H1 (cell line): ENCODE measurements around the gene C2CD4C. TPM values are rescaled to one million over a fixed set of nuclear protein-coding genes. Genes with fewer than 3 reads are reported as not detected.

Experiments
- CTCF ChIA-PET: fragments of 300-600 bp; sonication (Branson Sonifier 250); formaldehyde crosslinking; loops from one replicate; lab custom pipeline; 2021; ENCODE audit not compliant: partially characterized antibody; lab: Charles Lee
- POLR2A ChIA-PET: fragments of 300-600 bp; sonication (Branson Sonifier 250); formaldehyde crosslinking; loops from one replicate; lab custom pipeline; 2021; ENCODE audit warnings: inconsistent platforms; ENCODE audit not compliant: partially characterized antibody; lab: Charles Lee
- DNase-seq, 2 experiments: peaks; one replicate each; pipeline versions ENCODE4 v3.0.0 to v3.0.0-alpha.2; 2010 to 2022; ENCODE audit warnings: low spot score in 2 of 2, low read depth in 1 of 2, mixed read lengths in 1 of 2
- FAIRE-seq: peaks from 2 replicates; lab custom pipeline; 2011; peaks lifted over from hg19 to GRCh38; lab: Jason Lieb, UNC
- H2AFZ ChIP-seq: 2 replicates; pipeline ENCODE4 v1.8.1; 2012; ENCODE audit warnings: low read length, inconsistent platforms
- H2AK5ac ChIP-seq: 2 replicates; pipeline ENCODE4 v1.6.1; 2013; ENCODE audit warnings: low read depth, low read length
- H2BK120ac ChIP-seq: replicated peaks from 2 replicates; pipeline ENCODE3; 2013; ENCODE audit warnings: low read depth, low read length, inconsistent platforms
- H2BK12ac ChIP-seq: 2 replicates; pipeline ENCODE4 v1.6.1; 2013; ENCODE audit warnings: low read depth, low read length
- H2BK15ac ChIP-seq: 2 replicates; pipeline ENCODE4 v1.6.1; 2013; ENCODE audit warnings: low read length
- H2BK20ac ChIP-seq: 2 replicates; pipeline ENCODE4 v1.6.1; 2013; ENCODE audit warnings: low read length
- H2BK5ac ChIP-seq: 2 replicates; pipeline ENCODE4 v1.6.1; 2013; ENCODE audit warnings: low read depth, low read length
- H3K14ac ChIP-seq: 2 replicates; pipeline ENCODE4 v1.6.1; 2013; ENCODE audit warnings: inconsistent platforms; ENCODE audit not compliant: insufficient read length
- H3K18ac ChIP-seq: 2 replicates; pipeline ENCODE4 v1.6.1; 2013; ENCODE audit warnings: low read length; ENCODE audit errors: extremely low read depth
- H3K23ac ChIP-seq: 2 replicates; pipeline ENCODE4 v1.6.1; 2013; ENCODE audit warnings: inconsistent platforms; ENCODE audit not compliant: insufficient read length
- H3K23me2 ChIP-seq: 2 replicates; pipeline ENCODE4 v1.6.1; 2013; ENCODE audit warnings: low read depth, low read length
- H3K27ac ChIP-seq: 2 replicates; pipeline ENCODE4 v1.6.1; 2011; ENCODE audit warnings: low read depth, low read length, inconsistent platforms
- H3K27me3 ChIP-seq, 4 experiments: replicated peaks in 1 of 4; 1 replicate in 1 of 4; 2 replicates in 3 of 4; pipeline versions ENCODE4 v1.6.1 to v1.8.1; 2011 to 2013; ENCODE audit warnings: low read length in 3 of 4, mild to moderate bottlenecking in 3 of 4, inconsistent platforms in 2 of 4, mixed read lengths in 2 of 4, moderate library complexity in 1 of 4; ENCODE audit not compliant: control insufficient read depth in 3 of 4, insufficient read depth in 3 of 4; ENCODE audit errors: extremely low read depth in 1 of 4
- H3K36me3 ChIP-seq, 4 experiments: 2 replicates each; pipeline versions ENCODE4 v1.6.1 to v1.8.1; 2011 to 2013; ENCODE audit warnings: mild to moderate bottlenecking in 4 of 4, low read length in 3 of 4, moderate library complexity in 2 of 4, control low read depth in 1 of 4, inconsistent platforms in 1 of 4; ENCODE audit not compliant: insufficient read depth in 4 of 4, control insufficient read depth in 2 of 4
- H3K4ac ChIP-seq: replicated peaks from 2 replicates; pipeline ENCODE3; 2013; ENCODE audit warnings: low read length, low read depth, mixed read lengths, inconsistent platforms; ENCODE audit not compliant: insufficient read length
- H3K4me1 ChIP-seq, 4 experiments: replicated peaks in 1 of 4; 1 replicate in 1 of 4; 2 replicates in 3 of 4; pipeline versions ENCODE4 v1.6.1 to v1.8.1; 2011 to 2013; ENCODE audit warnings: low read length in 3 of 4, inconsistent platforms in 2 of 4, mixed read lengths in 1 of 4; ENCODE audit not compliant: insufficient read depth in 4 of 4, control insufficient read depth in 3 of 4
- H3K4me2 ChIP-seq, 2 experiments: 2 replicates each; pipeline versions ENCODE4 v1.6.1 to v1.8.1; 2011 to 2013; ENCODE audit warnings: low read depth in 2 of 2, low read length in 2 of 2, control low read depth in 1 of 2, inconsistent platforms in 1 of 2, mild to moderate bottlenecking in 1 of 2; ENCODE audit not compliant: insufficient read depth in 1 of 2
- H3K4me3 ChIP-seq, 4 experiments: fragments of 200-600, 300-600 bp in 1 of 4; sonication (generic), shearing (Covaris generic), sonication (Bioruptor Twin) in 1 of 4; 2 replicates each; pipeline versions ENCODE4 v1.5.1 to v1.8.1; 2011 to 2016; ENCODE audit warnings: low read length in 4 of 4, low read depth in 3 of 4, control low read depth in 2 of 4, inconsistent platforms in 2 of 4, mild to moderate bottlenecking in 2 of 4, mixed read lengths in 1 of 4, moderate library complexity in 1 of 4; ENCODE audit not compliant: insufficient read depth in 2 of 4; ENCODE audit errors: extremely low read depth in 1 of 4
- H3K56ac ChIP-seq: replicated peaks from 2 replicates; pipeline ENCODE3; 2013; ENCODE audit warnings: low read depth, mild to moderate bottlenecking, mixed read lengths, low read length, inconsistent platforms; ENCODE audit not compliant: insufficient read length
- H3K79me1 ChIP-seq: 2 replicates; pipeline ENCODE4 v1.6.1; 2013; ENCODE audit warnings: low read depth, low read length, control low read depth
- H3K79me2 ChIP-seq, 2 experiments: 2 replicates each; pipeline versions ENCODE4 v1.6.1 to v1.8.1; 2012 to 2013; ENCODE audit warnings: low read length in 2 of 2, mild to moderate bottlenecking in 2 of 2, inconsistent platforms in 1 of 2; ENCODE audit not compliant: insufficient read depth in 2 of 2, control insufficient read depth in 1 of 2
- H3K9ac ChIP-seq, 4 experiments: replicated peaks in 1 of 4; 1 replicate in 1 of 4; 2 replicates in 3 of 4; pipeline versions ENCODE4 v1.6.1 to v1.8.1; 2011 to 2013; ENCODE audit warnings: low read depth in 3 of 4, low read length in 3 of 4, control low read depth in 2 of 4, mild to moderate bottlenecking in 2 of 4, moderate library complexity in 2 of 4, inconsistent platforms in 1 of 4; ENCODE audit errors: extremely low read depth in 1 of 4
- H3K9me3 ChIP-seq, 2 experiments: 2 replicates each; pipeline versions ENCODE4 v1.6.1 to v1.8.1; 2012 to 2013; ENCODE audit warnings: mild to moderate bottlenecking in 2 of 2, moderate library complexity in 2 of 2, control low read depth in 1 of 2, inconsistent platforms in 1 of 2, low read depth in 1 of 2, low read length in 1 of 2, mixed read lengths in 1 of 2; ENCODE audit not compliant: insufficient read depth in 2 of 2
- H4K20me1 ChIP-seq, 2 experiments: replicated peaks in 1 of 2; 2 replicates each; pipeline versions ENCODE3 to v1.8.1; 2011 to 2013; ENCODE audit warnings: inconsistent platforms in 2 of 2, low read length in 2 of 2, mild to moderate bottlenecking in 1 of 2; ENCODE audit not compliant: insufficient read depth in 2 of 2, control insufficient read depth in 1 of 2
- H4K5ac ChIP-seq: 2 replicates; pipeline ENCODE4 v1.6.1; 2013; ENCODE audit warnings: low read length, low read depth, mixed read lengths, inconsistent platforms; ENCODE audit not compliant: insufficient read length
- H4K8ac ChIP-seq: 2 replicates; pipeline ENCODE4 v1.8.0; 2013; ENCODE audit warnings: mild to moderate bottlenecking, moderate library complexity, low read length, inconsistent platforms; ENCODE audit not compliant: insufficient read depth; ENCODE audit errors: extremely low read depth
- H4K91ac ChIP-seq: replicated peaks from 2 replicates; pipeline ENCODE3; 2013; ENCODE audit warnings: low read length, mixed read lengths, inconsistent platforms; ENCODE audit not compliant: insufficient read length
- ATF2 ChIP-seq: IDR thresholded peaks from 2 replicates; pipeline ENCODE4 v1.6.1; 2012; ENCODE audit warnings: low read length, inconsistent platforms
- BCL11A ChIP-seq, 2 experiments: IDR thresholded peaks; one replicate each; pipeline ENCODE4 v1.6.1; 2011; ENCODE audit warnings: low read depth in 2 of 2, low read length in 2 of 2, mild to moderate bottlenecking in 2 of 2
- BRCA1 ChIP-seq: IDR thresholded peaks from 2 replicates; pipeline ENCODE4 v1.6.1; 2012; ENCODE audit warnings: low read depth, low read length, improper control_type of control experiment
- CTCF ChIP-seq, 3 experiments: IDR thresholded peaks; 1 replicate in 2 of 3; 2 replicates in 1 of 3; pipeline versions ENCODE4 v1.5.1 to v1.6.1; 2011; ENCODE audit warnings: low read length in 3 of 3, mild to moderate bottlenecking in 3 of 3, inconsistent platforms in 2 of 3, low read depth in 1 of 3, moderate library complexity in 1 of 3; ENCODE audit not compliant: insufficient read depth in 1 of 3; ENCODE audit errors: control extremely low read depth in 1 of 3
- GABPA ChIP-seq: IDR thresholded peaks from 2 replicates; pipeline ENCODE4 v1.6.1; 2011; ENCODE audit warnings: mild to moderate bottlenecking, low read length, moderate library complexity, borderline replicate concordance; ENCODE audit not compliant: insufficient read depth
- WGBS, 2 experiments: shearing (Covaris generic) in 1 of 2; methylation state at CpG; one replicate each; pipeline versions ENCODE4 v1.1.6 to v1.1.7; 2013 to 2015; ENCODE audit warnings: low lambda C conversion rate in 2 of 2, mixed read lengths in 2 of 2, inconsistent platforms in 1 of 2, low coverage in 1 of 2, missing lambda C conversion rate in 1 of 2; ENCODE audit not compliant: insufficient replicate concordance in 2 of 2, insufficient coverage in 1 of 2, insufficient read length in 1 of 2; ENCODE audit errors: extremely low coverage in 1 of 2, missing lambda C conversion rate in 1 of 2; 5-methylcytosine and 5-hydroxymethylcytosine counted together
- polyA plus RNA-seq, 7 experiments: library from polyadenylated mRNA; depleted of rRNA in 3 of 7; stranded (reverse) in 5 of 7; unstranded in 2 of 7; fragments of >200 nt in 5 of 7; fragments of 200-250 nt in 2 of 7; gene quantifications; 1 replicate in 5 of 7; 2 replicates in 1 of 7; 4 replicates in 1 of 7; pipeline versions ENCODE4 v1.2.1 to v1.2.3, GENCODE V29; 2011 to 2013; ENCODE audit warnings: missing spikeins in 2 of 7, mixed read lengths in 2 of 7
- total RNA-seq: library from RNA; stranded (reverse); fragmentation: NEBNext Ultra II Directional; extraction: Animal tissue kit (Norgen Biotek cat#: 25700); gene quantifications from 2 replicates; pipeline ENCODE4 v1.2.1, GENCODE V29; 2021

C2CD4C gene
- total and polyA plus RNA-seq, 2 of the 8 experiments (the other 6 are each of a cell fraction or from before 2014, with no cell fraction given) = 3.8 to 6.3 TPM

- Histone ChIP-seq H4K5ac (no peak overlapping the region), H2BK5ac (peak overlapping the region; percentile 56; the same call in 1 of the 2 replicates), H4K20me1 (peaks cover 0 to 4% of the 10 kb centered on the region in 2 experiments), H2AFZ (no peak overlapping the region), H3K18ac (peak overlapping the region; percentile 15; the same call in 1 of the 2 replicates), H3K56ac (no peak overlapping the region), H3K23ac (no peak overlapping the region), H2BK20ac (no peak overlapping the region), H3K79me2 (no peaks in the 10 kb centered on the region), H3K79me1 (0 out of 2 replicates have a peak, but pooled peaks cover 2% of the 10 kb centered on the region), H2BK120ac (no peak overlapping the region), H3K4me3 (no peak overlapping the region), H4K91ac (no peak overlapping the region), H3K4me2 (no peak overlapping the region), H3K9ac (no peak overlapping the region; a peak in 1 of 7 replicates), H4K8ac (peak overlapping the region; percentile 28; the same call in 1 of the 2 replicates), H2BK15ac (peak overlapping the region; percentile 72; the same call in 1 of the 2 replicates), H3K23me2 (no peaks in the 10 kb centered on the region; the same call in 1 of the 2 replicates), H3K27ac (no peak overlapping the region), H3K4ac (no peak overlapping the region), H3K14ac (no peak overlapping the region), H3K9me3 (no peaks in the 10 kb centered on the region), H3K4me1 (peaks cover 0 to 2% (median 0%) of the 10 kb centered on the region in 4 experiments; a peak in 1 of 7 replicates), H2AK5ac (peak overlapping the region; percentile 94), H2BK12ac (peak overlapping the region; percentile 68; the same call in 1 of the 2 replicates), H3K36me3 (no peaks in the 10 kb centered on the region; a peak in 1 of 8 replicates), H3K27me3 (no peaks in the 10 kb centered on the region; a peak in 2 of 7 replicates)
- TF ChIP-seq ATF2 (no peak), GABPA (no peak), BCL11A (IDR thresholded peaks at IDR 0.05; ENCODE audit: low read depth in 2 of 2, low read length in 2 of 2) (no peak), CTCF (IDR thresholded peaks at IDR 0.05; ENCODE audit: control extremely low read depth in 1 of 3, insufficient read depth in 1 of 3, low read depth in 1 of 3, low read length in 3 of 3) (no peak), BRCA1 (no peak)
- peak in 1 of 2 experiments; percentile 45 for DNase-seq
- ChIA-PET CTCF (interaction anchor here (1.6 kb wide), 1 partner anchor 8 kb away, joined by 3 read pairs; no protein-coding TSS in a partner anchor), POLR2A (interaction anchor here (1.3 kb wide), 1 partner anchor 60 kb away, joined by 3 read pairs; no protein-coding TSS in a partner anchor)
- FAIRE-seq = no peak
- WGBS, 2 experiments = 93% methylated on average over 34 of the region's 38 CpGs; no CpG with 5 or more reads in 1 of the 2 experiments
Observed at GRCh38 chr19:403221-404027, 5.5 kb downstream of the C2CD4C start.
